Pulmonary artery endothelial cell (primary cell): ENCODE results near the gene TCF4. TPM values are rescaled to one million over a fixed set of nuclear protein-coding genes. Genes with fewer than 3 reads are reported as not detected.

Source experiments
- DNase-seq: peaks from one replicate; pipeline ENCODE4 v3.0.0-alpha.2; 2011; ENCODE audit warnings: low read depth, low spot score
- total RNA-seq: library from RNA; depleted of rRNA; stranded (reverse); fragments of >200 nt; gene quantifications from 2 replicates; pipeline ENCODE4 v1.2.3, GENCODE V29; 2014

Gene TCF4
- total RNA-seq, 1 donor from 2014 or later, result 339 TPM

GRCh38 chr18:55415258-55415871, 172.6 kb downstream of the TCF4 start:
- peak; percentile 77 for DNase-seq

GRCh38 chr18:55414475-55414874, 173.5 kb downstream of the TCF4 start:
- no peak for DNase-seq

DNA sequence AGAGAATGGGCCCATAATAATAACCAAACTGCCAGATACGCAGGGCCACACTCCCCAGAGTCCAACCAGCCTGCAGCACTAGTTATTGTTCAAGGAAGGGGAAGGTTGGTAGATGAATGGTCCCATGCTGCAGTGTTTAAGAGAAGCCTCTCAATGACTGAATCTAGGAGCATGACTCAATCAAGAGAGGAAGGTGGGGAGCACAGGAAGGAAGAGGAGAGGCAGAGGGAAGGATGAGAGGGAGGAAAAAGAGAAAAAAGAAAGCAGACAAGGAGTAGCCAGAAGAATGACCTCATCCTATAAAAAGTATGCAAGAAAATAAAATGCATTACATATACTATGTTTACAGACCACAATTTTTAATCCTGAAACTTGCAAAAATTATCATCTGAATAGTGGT, 174.5 kb downstream of the TCF4 start:
- DNase-seq, result peak; percentile 46

DNA sequence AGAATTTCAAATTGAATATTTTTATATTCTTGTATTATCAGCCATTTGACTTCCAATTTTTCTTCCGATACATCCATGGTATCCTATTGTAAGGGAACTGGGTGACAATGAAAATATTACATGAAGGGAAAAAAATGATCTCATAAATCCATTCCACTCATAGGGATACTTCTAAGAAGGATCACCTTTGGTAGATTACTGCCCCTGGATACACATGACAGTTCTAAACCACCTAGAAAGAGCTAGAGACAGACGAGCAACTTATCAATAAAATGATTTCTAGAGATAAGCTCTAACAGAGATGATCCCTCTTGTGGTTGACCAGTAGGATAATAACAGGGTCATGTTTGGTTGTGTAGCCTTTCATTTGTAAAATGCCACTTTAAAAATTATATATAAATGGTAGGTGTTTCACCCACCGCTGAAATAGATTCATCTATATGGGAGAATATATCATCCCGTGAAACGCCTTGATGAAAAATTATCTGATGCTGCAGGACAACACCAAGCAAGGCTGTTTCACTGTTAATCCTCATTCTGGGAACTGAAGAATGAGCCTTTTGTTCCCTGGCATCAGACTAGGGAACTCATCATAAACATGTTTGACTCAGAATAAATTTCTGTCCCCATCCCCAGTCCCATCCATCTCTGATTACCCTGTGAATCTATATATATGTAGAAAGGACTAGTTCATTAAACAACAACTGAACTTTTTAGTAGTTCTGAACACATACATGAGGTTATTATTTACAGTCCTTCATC, 180.0 kb downstream of the TCF4 start:
- no peak for DNase-seq

DNA sequence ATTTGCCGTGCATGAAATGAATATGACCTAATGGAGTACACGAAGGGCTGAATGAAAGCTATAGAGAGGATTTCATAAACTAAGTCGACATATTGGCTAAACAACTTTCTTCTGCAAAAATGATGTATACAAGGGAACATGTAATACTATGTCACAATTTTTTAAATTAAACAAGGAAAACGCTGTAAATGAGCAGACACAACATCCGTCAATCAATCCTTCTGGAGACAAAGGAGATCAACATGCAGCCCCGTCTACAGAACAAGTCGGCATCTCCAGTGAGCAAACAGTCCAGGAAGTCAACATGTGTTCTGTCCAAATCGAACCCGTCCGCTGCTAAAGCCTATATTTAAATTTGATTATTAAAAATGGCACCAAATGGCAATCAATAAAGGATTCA, 180.8 kb downstream of the TCF4 start:
- no peak for DNase-seq

- DNase-seq, result no peak
Observed at GRCh38 chr18:55406451-55406991, 181.5 kb downstream of the TCF4 start.

GRCh38 chr18:55405893-55406406, 182.0 kb downstream of the TCF4 start:
- peak; percentile 90 for DNase-seq

- DNase-seq, result no peak
Observed at GRCh38 chr18:55405475-55405874, 182.5 kb downstream of the TCF4 start.

DNA sequence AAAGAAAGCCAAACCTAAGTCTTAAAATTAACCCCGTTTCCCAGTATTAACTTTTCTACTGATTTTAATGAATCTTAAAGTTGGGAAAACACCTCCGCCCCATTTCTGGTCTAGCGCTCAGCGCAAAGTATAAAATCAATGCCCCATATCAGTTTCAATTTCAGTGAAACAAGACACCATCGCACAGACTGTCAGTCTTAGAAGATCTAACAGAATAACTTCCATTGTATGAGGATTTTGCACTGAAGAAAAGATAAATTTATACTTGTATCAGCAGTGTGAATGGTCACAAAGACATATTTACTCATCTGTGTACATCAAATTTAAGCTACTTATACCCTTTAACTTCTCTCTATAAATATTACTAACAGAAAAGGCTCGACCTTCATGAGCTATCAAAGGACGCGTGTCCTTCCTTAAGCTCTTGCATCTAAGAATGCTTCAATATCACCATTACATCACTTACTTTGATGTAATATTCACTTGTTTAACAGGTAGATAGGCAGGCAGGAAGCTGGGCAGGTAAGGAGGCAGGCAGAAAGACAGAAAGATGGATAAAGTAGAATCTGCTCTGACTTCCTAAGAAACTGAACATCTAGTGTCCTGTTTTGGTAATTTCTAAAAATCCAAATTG, 183.0 kb downstream of the TCF4 start:
- DNase-seq, result no peak

DNA sequence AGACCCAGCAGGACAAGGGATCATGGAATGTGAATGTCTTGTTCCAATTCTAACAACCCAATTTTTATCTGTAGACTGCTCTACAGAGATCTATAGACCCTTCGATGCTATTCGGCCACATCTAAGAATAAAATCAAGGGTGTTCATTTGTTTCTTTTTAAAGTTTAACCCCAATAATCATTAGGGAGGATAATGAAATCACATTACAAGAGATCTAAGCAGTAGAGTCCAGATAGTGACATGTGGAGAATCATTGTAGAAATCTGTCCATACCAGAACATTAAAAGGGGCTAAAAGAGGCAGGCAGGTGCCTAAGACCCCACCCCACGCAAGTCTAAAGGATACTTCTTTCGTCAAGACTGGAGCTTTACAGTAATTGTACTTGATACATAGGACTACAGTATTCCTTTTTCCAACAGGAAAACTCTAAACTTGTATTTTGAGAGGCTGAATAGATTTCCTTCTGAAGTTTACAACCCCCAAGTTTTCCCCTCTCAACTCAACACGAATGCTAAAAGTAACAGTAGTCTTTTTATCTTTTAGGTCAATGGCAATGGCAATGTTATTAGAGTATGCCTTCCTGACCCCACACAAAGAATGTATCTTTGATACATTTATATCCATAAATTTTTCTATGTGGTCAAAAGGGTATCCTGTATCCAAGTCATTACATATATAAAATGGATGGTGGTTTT, 183.7 kb downstream of the TCF4 start:
- no peak for DNase-seq

DNA sequence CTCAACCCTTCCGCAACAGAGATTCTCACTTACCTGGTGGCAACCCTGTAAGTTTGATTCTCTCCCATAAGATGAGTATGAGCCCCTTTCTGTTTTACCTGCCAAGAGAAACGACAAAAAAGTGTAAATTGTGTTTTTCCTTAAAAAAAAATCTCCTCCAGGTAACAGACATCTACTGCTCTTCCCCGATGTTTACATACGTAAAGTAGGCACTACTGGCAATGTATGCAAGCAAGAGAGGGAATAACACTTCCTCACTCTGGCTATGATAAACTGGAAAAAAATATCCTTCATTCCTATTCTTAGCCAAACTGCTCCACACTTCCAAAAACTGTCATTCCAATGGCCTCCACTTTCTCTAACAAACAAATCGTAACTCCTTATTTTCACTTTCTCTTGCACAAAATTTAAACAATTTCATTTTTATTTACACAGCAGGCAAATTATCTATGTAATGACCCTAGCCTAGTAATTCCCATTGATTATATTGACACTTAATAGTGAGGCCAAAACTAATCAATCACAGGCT, 184.5 kb downstream of the TCF4 start:
- DNase-seq, result no peak

DNA sequence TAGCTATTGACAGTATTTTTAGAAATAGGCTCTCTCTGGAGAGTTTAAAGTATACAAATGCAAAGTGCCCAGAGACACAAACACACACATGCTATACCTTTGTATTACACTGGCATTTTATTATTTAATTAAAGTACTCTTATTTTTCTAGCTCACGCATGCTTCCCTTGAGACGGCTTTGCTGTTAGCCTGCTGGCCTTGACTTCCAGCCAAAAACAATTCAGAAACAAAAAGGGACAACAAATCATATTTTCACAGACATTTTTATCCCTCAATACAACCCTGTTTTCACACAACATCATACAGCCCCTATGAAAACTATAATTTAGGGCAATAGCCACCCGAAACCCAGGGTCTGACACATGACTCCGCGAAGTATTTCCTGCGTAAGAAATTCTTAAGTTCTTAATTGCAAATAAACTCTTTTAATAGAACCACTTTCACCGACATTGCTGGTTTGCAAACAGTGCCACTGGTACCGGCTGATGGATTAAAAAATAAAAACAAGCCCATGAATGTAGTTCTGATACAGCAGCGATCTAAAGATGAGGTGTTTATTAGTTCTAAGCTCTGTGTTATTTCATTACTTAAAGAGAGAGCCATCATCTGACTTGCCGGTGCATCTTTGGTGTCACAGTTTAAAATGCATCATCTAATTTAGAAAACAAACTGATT, 185.1 kb downstream of the TCF4 start:
- DNase-seq, result peak; percentile 55

GRCh38 chr18:55401638-55402191, 186.3 kb downstream of the TCF4 start:
- DNase-seq, result peak; percentile 92

- DNase-seq, result no peak
Observed at GRCh38 chr18:55400590-55401541, 187.1 kb downstream of the TCF4 start.

DNA sequence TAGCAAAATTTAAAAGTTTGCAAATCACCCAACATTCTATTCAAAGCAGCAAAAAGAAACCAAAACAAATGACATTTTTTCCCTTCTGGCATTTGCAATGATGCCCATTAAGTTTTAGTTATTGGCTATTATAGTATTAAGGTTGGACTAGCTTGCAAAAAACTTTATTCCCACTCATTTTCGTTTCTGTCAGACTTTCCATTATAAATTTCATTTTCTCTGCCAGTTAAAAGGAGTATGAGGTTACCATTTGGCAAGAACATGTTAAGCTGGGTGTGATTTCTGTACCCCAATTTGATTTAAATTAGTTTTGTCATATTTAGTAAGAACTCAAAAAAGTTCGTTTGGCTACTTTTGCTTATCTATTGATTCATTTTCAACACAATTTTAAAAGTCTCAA, 187.9 kb downstream of the TCF4 start:
- no peak for DNase-seq

- DNase-seq, result no peak
Observed at GRCh38 chr18:55398858-55399257, 189.1 kb downstream of the TCF4 start.

DNA sequence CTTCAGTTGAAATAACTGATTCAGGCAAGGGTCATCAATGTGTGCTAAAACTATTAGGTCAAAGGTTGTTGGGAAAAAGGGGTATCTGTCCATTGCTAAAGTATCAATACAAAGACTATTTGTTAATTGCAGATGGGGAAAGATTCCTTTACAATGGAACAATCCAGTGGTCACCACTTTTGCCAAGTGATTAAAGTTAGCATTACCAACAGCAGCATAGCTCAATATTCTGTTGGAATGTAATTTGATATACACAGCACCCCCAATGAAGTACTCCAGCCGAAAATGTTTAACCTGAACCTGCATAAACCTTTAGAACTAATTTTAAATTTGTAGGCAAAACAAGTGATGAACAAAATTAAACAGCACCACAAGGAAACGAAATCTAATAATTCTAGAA, 191.0 kb downstream of the TCF4 start:
- no peak for DNase-seq

DNA sequence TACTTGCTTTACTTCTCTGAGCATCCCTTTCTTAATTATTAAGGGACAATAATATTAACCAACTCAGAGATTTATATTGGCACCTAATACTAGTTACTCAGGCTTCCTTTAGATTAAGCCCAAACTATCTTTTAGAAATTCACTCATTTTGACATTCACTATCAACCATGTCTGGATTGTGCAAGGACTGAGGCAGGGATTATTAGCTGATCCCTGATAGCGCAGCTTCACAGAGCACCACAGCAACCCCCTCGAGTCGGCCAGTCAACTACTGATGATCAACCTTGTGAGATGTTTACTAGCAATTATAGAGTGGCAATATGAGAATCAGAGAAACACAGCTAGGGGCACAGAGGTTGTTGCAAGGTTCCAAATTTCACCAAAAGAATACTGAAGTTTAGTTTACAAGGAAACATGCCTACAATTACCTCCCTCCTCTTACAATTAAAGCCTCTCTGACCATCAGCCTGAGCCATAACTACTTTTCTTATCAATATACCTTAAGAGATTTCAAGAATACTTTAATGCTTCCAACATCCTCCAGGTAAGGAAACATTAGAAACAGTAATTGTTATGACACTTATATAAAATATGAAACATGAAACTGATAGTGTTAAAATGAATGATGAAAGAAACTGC, 191.6 kb downstream of the TCF4 start:
- no peak for DNase-seq

DNA sequence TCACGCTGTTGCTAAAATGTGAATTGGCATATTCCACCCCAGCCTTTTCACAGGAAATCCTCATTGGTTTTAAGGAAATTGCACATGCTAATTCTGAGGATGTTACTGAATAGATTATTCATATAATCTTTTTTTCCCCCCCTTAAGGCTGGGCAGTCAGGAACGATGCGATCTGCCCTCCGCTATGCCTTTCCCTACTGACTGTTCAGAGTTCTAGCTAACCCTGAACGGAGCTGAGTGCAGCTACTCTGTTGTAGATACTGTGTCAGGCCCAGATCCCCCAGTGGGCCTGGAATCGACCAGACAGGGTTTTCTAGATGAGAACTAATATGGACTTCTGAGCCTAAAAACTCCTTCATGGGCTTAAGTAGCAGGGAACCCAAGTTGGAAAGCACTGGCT, 192.2 kb downstream of the TCF4 start:
- no peak for DNase-seq
